Measurements from ENCODE around the gene SLC66A3.
A peak's percentile ranks its signal among the peaks of the same experiment; 100 is the strongest.
"Not testable (repeated sequence)": the region's sequence is repeated elsewhere in the genome, so short reads cannot be mapped to it uniquely, and the experiment has no call there.

Gene SLC66A3

DNA sequence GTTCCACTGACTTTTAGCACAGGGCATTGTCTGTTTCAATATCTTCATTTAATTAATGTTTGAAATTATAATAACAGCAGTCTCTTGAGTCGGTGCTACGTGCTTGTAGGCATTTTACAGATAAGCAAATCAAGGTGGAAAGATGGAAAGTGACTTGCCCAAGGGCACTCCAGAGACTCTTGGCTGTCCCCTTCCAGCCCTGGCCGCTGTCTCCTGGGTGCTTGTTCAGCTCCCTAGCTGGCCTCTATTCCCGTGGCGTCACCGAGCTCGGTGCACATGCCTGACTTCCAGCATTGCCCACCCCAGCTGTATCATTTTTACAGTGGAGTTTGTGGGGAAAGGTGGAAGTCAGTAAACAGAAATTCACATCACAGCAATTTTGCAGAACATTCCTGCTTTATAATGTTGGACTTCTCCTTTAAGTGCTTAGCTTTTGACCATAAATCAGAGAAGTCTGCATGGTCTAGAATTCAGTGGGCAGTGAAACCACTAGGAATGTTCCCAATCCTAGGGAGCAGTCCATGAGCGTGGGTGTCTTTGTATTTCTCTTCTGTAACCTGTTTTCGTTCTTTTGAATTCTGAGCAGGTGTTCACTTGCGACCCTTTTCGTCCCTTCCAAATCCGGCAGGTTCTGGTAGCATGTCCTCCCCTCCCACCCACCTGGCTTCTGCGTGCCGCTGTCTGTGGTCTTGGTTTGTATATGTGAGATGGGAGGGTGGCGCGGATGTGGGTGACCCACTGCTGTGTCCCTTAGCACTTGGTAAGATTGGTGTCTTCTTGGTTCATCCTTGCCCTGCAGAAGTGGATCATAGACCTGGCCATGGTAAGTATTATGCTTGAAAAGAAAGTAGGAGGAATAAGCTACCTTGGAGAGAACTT lies 8.4 kb downstream of the SLC66A3 start:
- DNase-seq (ENCODE audit: low spot score), result no peak

DNA sequence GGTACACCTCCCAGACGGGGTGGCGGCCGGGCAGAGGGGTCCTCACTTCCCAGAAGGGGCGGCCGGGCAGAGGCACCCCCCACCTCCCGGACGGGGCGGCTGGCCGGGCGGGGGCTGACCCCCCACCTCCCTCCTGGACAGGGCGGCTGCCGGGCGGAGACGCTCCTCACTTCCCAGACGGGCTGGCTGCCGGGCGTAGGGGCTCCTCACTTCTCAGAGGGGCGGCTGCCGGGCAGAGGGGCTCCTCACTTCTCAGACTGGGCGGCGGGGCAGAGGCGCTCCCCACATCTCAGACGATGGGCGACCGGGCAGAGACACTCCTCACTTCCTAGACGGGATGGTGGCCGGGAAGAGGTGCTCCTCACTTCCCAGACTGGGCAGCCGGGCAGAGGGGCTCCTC lies 9.8 kb downstream of the SLC66A3 start:
- DNase-seq (ENCODE audit: low spot score), result not testable (repeated sequence)

DNA sequence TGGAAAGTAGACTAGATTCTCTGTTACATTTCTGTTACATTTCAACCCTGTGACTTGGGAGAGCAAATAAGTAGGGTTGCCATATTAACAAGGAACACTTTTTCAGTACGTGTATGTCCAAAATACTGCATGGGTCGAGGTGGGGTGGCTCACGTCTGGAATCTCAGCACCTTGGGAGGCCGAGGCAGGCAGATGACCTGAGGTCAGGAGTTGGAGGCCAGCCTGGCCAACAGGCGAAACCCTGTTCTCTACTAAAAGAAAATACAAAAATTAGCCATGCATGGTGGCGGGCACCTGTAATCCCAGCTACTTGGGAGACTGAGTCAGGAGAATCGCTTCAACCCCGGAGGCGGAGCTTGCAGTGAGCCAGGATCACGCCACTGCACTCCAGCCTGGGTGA lies 11.2 kb downstream of the SLC66A3 start:
- no peak for DNase-seq (ENCODE audit: low spot score)

GRCh38 chr2:11168488-11168887 lies 13.2 kb downstream of the SLC66A3 start:
- no peak for DNase-seq (ENCODE audit: low spot score)

- DNase-seq (ENCODE audit: low spot score), result no peak
Measured at GRCh38 chr2:11169333-11169732, 14.1 kb downstream of the SLC66A3 start.

DNA sequence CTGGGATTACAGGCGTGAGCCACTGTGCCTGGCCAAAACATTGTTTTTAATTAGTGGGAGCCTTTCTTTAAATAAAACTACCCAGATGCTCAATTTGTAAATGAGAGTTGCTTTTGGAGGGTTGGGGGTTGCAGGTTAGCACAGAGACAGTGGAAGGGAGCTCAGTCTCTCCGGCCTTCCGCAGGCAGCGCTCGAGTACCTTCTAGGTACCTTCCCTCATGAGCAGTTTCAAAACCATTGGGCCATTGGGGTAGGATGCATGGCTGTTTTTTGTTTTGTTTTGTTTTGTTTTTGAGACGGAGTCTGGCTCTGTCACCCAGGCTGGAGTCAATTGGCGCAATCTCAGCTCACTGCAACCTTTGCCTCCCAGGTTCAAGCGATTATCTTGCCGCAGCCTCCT lies 19.0 kb downstream of the SLC66A3 start:
- DNase-seq (ENCODE audit: low spot score), result no peak

DNA sequence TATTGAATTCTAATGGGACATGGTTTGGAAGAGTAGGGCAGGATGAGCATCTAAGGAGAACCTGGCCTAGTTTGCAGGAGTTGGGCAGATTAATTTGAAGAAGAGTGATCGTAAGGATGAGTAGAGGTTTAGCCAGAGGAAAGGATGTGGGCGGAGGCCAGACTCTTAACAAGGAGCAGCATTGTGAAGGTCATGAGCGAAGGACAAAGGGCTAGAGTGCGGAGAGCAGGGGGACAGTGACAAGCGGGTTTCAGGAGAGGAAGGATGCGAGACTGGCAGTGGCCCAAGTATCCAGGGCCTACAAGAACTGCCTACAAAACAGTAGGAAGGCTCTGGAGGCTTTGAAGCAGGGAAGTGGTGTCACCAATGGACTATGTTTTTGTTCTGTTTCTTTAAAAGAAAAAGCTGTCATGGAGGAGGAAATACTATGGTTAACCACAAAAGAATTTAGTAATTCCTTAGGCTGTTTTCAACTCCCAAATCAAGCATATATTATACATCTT lies 20.1 kb downstream of the SLC66A3 start:
- peak; percentile 24 for DNase-seq (ENCODE audit: low spot score)

DNA sequence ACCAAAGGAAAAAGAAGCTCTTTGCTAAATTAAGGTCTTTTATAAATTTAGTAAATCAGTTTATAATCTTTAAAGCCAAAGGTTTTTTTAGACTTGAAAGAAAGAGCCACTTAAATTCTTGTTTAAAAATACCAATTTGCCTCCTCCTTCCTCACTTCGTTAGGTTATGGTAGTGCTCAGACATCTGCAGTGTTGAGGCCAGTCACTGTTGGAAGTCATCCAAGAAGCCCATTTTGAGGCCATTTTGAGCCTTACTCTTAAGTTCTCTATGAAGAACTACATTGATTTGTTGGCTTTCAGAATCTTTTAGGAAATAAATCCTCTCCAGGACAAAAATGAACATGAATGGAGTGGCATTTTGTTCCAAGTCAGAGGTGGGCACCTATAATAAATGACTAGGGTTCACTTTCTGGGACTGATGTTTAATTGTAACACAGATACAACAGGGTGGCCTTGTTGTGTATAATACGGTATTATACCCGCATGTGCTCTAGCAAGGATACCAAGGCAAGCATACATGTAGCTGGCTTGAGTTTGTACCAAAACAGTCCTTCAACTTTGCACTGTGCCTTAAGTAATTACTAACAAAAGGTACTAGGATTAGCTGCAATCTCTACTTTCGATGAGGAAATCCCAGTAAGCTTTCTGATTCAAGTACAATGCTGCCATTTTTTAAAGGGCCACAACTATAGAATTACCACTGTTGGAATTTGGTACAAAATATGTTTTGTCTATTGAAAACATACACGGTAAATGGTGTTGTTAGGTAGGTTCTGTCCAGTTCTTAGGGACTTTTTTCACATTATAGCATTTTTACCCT lies 22.8 kb downstream of the SLC66A3 start:
- DNase-seq (ENCODE audit: low spot score), result no peak

DNA sequence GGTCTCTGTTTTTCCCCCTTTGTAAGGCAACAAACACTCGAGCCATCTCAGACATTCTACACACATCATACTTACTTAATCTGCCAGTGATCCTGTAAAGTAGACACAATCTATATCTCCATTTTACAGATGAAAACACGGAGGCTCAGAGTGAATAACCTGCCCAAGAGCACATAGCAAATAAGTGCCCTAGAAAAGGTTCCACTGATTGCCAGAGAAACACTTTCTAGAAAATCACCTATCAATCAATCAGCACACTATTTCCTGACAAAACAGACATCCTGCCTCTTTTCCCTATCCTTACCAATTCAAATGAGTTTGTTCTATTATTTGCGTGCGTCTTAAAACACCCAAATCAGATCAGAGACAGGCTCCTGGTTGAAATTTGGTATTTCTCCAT lies 23.9 kb downstream of the SLC66A3 start:
- DNase-seq (ENCODE audit: low spot score), result no peak

DNA sequence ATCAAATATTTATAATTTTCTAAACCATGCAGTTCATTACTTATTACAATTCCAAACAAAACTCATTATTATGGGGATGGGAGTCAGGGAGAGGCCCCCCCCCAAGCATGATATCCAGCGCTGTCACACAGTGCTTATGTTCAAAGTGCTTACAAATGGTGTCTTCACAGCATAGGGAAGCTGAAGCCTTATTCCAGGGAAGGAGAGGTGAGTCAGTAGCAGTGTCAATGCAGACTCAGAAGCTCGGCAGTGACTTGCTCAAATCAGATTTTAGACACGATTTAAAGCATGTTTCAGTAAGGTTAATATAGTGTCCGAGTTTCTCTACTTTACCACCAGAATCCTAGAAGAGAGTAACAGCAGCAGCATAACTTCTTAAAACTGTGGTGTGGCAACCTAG lies 24.6 kb downstream of the SLC66A3 start:
- DNase-seq (ENCODE audit: low spot score), result no peak

- no peak for DNase-seq (ENCODE audit: low spot score)
Measured at GRCh38 chr2:11180653-11181052, 25.4 kb downstream of the SLC66A3 start.

DNA sequence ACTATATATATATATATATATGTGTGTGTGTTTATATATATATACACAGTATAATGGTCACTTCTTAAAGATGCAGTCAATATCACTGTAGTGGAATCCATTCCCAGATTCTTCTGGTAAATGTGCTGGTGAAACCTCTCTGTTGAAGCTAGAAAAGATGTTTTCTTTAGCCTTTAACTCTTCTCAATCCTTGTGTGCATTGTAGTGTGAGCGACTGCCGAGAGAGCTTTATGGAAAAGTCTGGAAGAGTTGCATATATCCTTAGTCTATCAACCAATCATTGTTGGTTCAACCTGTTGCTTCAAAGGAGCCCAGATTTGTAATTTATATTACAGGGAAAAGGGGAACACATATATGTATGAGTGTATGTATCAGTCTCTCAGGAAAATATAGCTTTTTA lies 27.7 kb downstream of the SLC66A3 start:
- no peak for DNase-seq (ENCODE audit: low spot score)

DNA sequence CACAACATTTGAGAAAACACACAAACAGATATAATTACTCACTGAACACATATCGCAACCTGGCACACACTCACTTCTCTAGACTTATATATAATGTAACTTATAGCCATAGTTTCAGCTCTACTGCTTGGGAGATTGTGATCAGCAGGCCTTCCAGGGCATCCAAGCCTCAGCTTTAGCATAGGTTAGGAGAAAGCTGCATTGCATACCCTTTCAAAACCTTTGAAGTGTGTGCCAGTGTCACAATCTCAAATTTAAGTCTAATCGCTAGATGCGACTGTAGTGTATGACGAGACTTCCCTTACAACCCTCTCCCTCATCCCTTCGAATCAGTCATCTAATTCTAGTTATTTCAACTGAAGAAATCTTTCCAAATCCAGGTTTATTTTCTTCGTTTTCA lies 30.9 kb downstream of the SLC66A3 start:
- no peak for DNase-seq (ENCODE audit: low spot score)

GRCh38 chr2:11187083-11187619 lies 31.9 kb downstream of the SLC66A3 start:
- no peak for DNase-seq (ENCODE audit: low spot score)

DNA sequence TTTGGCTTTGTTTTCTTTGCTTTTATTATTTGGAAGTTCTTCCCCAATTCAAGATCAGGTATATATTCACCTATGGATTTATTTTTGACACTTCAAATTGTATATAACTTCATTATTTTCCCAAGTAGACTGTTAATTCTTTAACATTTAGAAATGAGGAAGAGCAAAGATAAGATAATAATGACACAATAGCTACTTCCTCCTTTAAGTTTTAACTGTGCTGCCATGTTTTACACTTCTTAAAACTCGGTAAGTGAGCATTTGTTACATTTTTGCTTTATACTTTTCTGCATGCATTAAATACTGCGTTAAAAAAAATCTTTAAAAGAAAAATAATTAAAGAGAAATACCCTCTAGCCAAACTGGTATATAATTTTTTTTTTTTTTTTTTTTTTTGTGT lies 32.5 kb downstream of the SLC66A3 start:
- DNase-seq (ENCODE audit: low spot score), result no peak

GRCh38 chr2:11196246-11196645 lies 41.0 kb downstream of the SLC66A3 start:
- no peak for DNase-seq (ENCODE audit: low spot score)

GRCh38 chr2:11200651-11201050 lies 45.4 kb downstream of the SLC66A3 start:
- no peak for DNase-seq (ENCODE audit: low spot score)

DNA sequence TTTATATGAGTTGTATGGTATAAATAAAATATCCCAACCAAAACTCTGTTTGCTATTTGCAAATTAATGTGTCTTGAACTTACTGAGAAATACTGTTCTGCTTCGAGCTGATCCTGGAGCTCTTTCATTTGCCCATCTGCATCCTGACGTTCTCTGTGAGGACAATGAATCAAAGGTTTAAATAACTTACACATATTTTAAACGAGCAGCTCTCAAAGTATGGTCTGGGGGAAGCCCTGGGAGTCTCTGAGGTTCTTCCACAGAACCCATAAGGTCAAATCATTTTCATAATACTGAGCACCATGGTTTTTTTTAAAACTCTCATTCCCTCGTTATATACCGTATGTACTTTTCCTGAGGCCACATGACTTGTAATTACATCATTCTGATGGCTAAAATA lies 46.7 kb downstream of the SLC66A3 start:
- DNase-seq (ENCODE audit: low spot score), result no peak

DNA sequence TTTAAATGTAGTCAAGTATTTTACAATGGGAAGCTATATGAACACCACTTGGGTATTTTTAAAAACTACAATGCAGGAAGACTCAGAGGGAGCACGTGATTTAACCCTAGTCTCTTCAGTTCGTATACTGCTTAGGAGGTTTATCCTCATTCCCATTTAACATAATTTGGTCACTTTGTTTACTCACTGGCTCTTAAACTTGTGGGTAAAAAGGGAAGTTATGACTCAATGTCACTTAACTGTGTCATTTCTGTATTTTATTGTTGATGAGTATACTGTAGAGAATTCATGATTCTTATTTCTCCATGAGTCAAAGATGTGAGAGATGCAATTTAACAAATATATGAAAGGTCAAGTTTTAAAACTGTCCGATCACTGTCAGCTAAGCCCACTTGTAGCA lies 48.2 kb downstream of the SLC66A3 start:
- no peak for DNase-seq (ENCODE audit: low spot score)

DNA sequence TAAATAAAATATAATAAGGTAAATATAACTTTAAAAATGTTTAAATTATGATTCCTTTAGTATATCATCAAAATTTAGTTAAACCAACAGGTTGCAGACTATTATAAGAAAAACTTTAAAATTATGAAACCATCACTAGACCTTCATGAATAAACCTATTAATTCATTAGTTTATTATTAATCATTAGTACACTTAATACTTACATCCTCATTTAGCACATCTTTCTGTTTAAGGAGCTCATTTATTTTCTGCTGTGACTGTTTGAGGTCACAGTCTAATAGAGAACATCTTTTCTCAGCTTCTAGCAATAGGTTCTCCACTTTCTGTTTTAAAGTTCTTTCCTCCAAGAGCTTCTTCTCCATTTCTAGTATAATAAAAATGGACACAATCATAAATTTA lies 52.8 kb downstream of the SLC66A3 start:
- DNase-seq (ENCODE audit: low spot score), result no peak

DNA sequence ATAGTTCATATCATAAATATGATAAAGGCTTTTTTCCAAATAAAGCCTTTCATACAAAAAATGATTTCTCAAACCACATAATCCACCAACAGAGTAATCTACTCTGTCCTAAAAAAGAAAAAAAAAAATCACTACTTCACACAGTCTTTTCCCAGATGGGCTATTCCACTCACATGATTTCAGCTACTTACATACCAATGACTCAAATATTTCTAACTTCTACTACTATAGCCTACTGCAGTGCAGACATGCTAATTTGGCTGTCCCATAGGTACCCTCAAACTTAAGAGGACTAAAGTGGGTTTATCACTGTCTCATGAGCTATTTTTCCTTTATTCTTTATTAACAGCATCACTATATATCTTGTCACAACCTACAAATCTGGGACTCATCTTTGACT lies 57.4 kb downstream of the SLC66A3 start:
- DNase-seq (ENCODE audit: low spot score), result no peak

DNA sequence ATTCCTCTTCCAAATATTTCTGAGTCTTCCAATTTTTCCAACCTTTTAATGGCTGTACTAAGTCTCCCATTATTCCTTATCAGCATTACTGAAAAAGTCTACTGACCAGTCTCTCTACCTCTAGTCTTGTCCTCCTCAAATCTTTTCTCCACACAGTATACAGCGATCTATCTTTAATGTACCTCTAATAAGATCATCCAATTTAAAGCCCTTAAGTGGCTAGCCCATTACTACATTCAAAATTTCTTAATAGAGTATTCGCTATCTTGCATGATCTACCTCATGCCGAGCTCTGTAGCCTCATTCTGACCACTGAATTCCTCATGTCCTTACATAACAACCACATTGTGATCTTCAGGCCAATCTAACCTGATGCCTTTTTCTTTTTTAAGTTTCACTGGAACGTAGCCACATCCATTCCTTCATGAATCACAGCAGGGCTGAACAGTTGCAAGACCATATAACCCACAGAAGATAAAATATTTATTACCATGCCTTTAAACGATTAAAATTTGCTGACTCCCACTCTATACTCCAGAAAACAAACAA lies 57.9 kb downstream of the SLC66A3 start:
- DNase-seq (ENCODE audit: low spot score), result no peak

- no peak for DNase-seq (ENCODE audit: low spot score)
Measured at GRCh38 chr2:11213975-11214374, 58.7 kb downstream of the SLC66A3 start.
